Loucy (cell line): ENCODE data around the gene PIGBOS1.

Experiments used
- H2AFZ ChIP-seq: fragments of 200-600 bp; sonication (generic); 2 replicates; pipeline ENCODE4 v1.6.0; 2016; ENCODE audit warnings: antibody characterized with exemption, mild to moderate bottlenecking, low read length, moderate library complexity
- H3F3A ChIP-seq: fragments of 200-600 bp; 2 replicates; pipeline ENCODE4 v1.6.0; 2016; ENCODE audit warnings: antibody characterized with exemption, low read depth, mild to moderate bottlenecking
- H3K27me3 ChIP-seq: fragments of 200-600 bp; sonication (generic); 2 replicates; pipeline ENCODE4 v1.6.1; 2014; ENCODE audit warnings: low read length, mild to moderate bottlenecking; ENCODE audit not compliant: insufficient read depth, poor library complexity, severe bottlenecking
- H3K36me3 ChIP-seq: fragments of 200-600 bp; sonication (generic); 2 replicates; pipeline ENCODE4 v1.6.1; 2016; ENCODE audit warnings: low read length; ENCODE audit not compliant: insufficient read depth
- H3K4me1 ChIP-seq: fragments of 200-600 bp; sonication (generic); 2 replicates; pipeline ENCODE4 v1.5.1; 2014; ENCODE audit warnings: low read length, mild to moderate bottlenecking; ENCODE audit not compliant: insufficient read depth, poor library complexity, severe bottlenecking
- H3K4me2 ChIP-seq: fragments of 200-600 bp; sonication (generic); 2 replicates; pipeline ENCODE4 v1.6.0; 2014; ENCODE audit warnings: antibody characterized with exemption, low read length, low read depth, mild to moderate bottlenecking; ENCODE audit not compliant: poor library complexity, severe bottlenecking
- H3K4me3 ChIP-seq: fragments of 200-600 bp; sonication (generic); 2 replicates; pipeline ENCODE4 v1.5.1; 2014; ENCODE audit warnings: low read length, mild to moderate bottlenecking, mixed read lengths; ENCODE audit not compliant: poor library complexity, severe bottlenecking
- H3K79me2 ChIP-seq: fragments of 200-600 bp; sonication (generic); 2 replicates; pipeline ENCODE4 v1.6.1; 2014; ENCODE audit warnings: low read length; ENCODE audit not compliant: insufficient read depth
- H3K9ac ChIP-seq: fragments of 200-600 bp; sonication (generic); 2 replicates; pipeline ENCODE4 v1.6.0; 2014; ENCODE audit warnings: mild to moderate bottlenecking, low read depth, low read length, moderate library complexity; ENCODE audit not compliant: poor library complexity, severe bottlenecking
- H3K9me2 ChIP-seq: fragments of 200-600 bp; sonication (generic); replicated peaks from 2 replicates; pipeline ENCODE4 v1.6.1; 2016; ENCODE audit warnings: low read depth, low read length, mixed read lengths
- H3K9me3 ChIP-seq: fragments of 200-600 bp; sonication (generic); 2 replicates; pipeline ENCODE4 v1.6.1; 2014; ENCODE audit warnings: mild to moderate bottlenecking, antibody characterized with exemption, low read length, low read depth; ENCODE audit not compliant: insufficient read depth
- H4K20me1 ChIP-seq: fragments of 200-600 bp; sonication (generic); 2 replicates; pipeline ENCODE4 v1.6.0; 2014; ENCODE audit warnings: antibody characterized with exemption, low read length, mild to moderate bottlenecking; ENCODE audit not compliant: insufficient read depth, poor library complexity, severe bottlenecking
- EZH2phosphoT487 ChIP-seq: fragments of 200-600 bp; IDR thresholded peaks from 2 replicates; pipeline ENCODE4 v1.6.1; 2018; ENCODE audit warnings: antibody characterized with exemption, mild to moderate bottlenecking, moderate library complexity, borderline replicate concordance
- TF ChIP-seq, protein P1 (sequence below): fragments of 200-600 bp; sonication (generic); conservative IDR thresholded peaks from 2 replicates; pipeline ENCODE4 v1.5.1; 2014; ENCODE audit warnings: mild to moderate bottlenecking, antibody characterized with exemption, low read length

Gene PIGBOS1

DNA sequence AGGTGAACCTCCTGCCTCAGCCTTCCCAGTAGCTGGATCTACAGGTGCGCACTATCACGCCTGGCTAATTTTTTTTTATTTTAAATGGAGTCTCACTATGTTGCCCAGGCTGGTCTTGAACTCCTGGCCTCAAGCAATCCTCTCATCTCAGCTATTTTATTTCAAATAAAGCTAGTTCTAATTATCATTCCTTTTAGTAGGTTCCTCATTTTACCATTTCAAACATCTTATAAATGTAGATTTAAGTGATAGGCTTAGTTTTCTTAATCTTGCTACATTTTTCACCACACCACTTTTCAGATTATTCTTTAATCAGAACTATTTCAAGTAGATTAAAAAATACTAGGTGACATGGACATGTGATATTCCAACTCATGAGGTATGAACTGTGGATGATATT, 30.4 kb upstream of the PIGBOS1 start:
- H3F3A ChIP-seq, result no peaks in the 10 kb centered on the region
- H3K4me2 ChIP-seq, result no peak overlapping the region
- H3K4me3 ChIP-seq, result no peak overlapping the region
- no peaks in the 10 kb centered on the region for H3K9me2 ChIP-seq
- H3K9me3 ChIP-seq, result no peaks in the 10 kb centered on the region
- H3K79me2 ChIP-seq, result no peaks in the 10 kb centered on the region
- no peaks in the 10 kb centered on the region for H4K20me1 ChIP-seq
- no peak for TF ChIP-seq EZH2phosphoT487
- TF ChIP-seq, protein P1, sequence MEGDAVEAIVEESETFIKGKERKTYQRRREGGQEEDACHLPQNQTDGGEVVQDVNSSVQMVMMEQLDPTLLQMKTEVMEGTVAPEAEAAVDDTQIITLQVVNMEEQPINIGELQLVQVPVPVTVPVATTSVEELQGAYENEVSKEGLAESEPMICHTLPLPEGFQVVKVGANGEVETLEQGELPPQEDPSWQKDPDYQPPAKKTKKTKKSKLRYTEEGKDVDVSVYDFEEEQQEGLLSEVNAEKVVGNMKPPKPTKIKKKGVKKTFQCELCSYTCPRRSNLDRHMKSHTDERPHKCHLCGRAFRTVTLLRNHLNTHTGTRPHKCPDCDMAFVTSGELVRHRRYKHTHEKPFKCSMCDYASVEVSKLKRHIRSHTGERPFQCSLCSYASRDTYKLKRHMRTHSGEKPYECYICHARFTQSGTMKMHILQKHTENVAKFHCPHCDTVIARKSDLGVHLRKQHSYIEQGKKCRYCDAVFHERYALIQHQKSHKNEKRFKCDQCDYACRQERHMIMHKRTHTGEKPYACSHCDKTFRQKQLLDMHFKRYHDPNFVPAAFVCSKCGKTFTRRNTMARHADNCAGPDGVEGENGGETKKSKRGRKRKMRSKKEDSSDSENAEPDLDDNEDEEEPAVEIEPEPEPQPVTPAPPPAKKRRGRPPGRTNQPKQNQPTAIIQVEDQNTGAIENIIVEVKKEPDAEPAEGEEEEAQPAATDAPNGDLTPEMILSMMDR, result no peak
- peaks cover 4% of the 10 kb centered on the region; the same call in 1 of the 2 replicates for H3K36me3 ChIP-seq
- H3K4me1 ChIP-seq, result no peaks in the 10 kb centered on the region
- H3K9ac ChIP-seq, result no peak overlapping the region
- H3K27me3 ChIP-seq, result no peaks in the 10 kb centered on the region
- H2AFZ ChIP-seq, result no peak overlapping the region

DNA sequence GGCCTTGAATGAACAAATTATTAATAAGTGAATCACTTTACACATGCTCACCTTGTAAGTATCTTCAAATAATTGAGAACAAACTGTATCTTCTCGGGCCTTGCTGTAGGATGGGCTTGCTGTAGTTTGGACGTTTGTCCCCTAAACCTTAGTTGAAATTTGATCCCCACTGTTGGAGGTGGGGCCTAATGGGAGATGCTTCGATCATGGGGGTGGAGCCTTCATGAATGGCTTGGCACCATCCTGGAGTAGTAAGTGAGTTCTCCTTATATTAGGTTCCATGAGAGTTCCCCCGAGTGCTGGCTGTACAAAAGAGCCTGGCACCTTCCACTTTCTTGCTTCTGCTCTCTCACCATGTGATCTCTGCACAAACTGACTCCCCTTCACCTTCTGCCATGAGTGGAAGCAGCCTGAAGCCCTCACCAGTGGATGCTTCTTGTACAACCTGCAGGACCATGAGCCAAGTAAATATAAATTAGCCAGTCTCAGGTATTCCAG, 29.4 kb upstream of the PIGBOS1 start:
- no peaks in the 10 kb centered on the region for H3K9me3 ChIP-seq
- no peaks in the 10 kb centered on the region for H3K79me2 ChIP-seq
- H2AFZ ChIP-seq, result no peak overlapping the region
- peaks cover 4% of the 10 kb centered on the region; the same call in 1 of the 2 replicates for H3K36me3 ChIP-seq
- no peak overlapping the region for H3K9ac ChIP-seq
- no peak overlapping the region for H3K4me2 ChIP-seq
- no peaks in the 10 kb centered on the region for H3K9me2 ChIP-seq
- TF ChIP-seq, protein P1, result no peak
- TF ChIP-seq EZH2phosphoT487, result no peak
- no peaks in the 10 kb centered on the region for H3K27me3 ChIP-seq
- H4K20me1 ChIP-seq, result no peaks in the 10 kb centered on the region
- H3F3A ChIP-seq, result no peaks in the 10 kb centered on the region
- no peak overlapping the region for H3K4me3 ChIP-seq
- no peaks in the 10 kb centered on the region for H3K4me1 ChIP-seq

DNA sequence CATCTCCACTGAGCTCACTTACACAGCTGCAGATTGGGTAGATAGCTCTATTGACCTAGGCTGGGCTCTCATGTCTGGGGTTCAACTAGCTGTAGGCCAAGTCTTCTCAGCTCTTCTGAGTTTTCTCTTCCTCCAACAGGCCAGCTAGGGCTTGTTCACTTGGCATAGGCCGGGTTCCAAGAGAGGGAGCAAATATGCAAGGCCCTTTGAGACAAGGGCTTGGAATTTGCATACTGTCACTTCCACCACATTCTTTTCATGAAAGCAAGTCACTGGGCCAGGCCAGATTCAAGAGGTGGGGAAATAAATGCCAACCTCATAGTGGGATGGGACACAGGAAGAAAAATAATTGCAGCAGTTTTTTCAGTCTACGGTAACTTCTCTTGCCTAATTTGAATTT, 25.3 kb upstream of the PIGBOS1 start:
- Histone ChIP-seq H2AFZ (no peak overlapping the region), H3K9me3 (no peaks in the 10 kb centered on the region), H3K4me3 (no peak overlapping the region), H3F3A (no peaks in the 10 kb centered on the region), H3K27me3 (no peaks in the 10 kb centered on the region), H3K4me2 (no peak overlapping the region), H3K9ac (no peak overlapping the region), H3K4me1 (no peaks in the 10 kb centered on the region), H4K20me1 (no peaks in the 10 kb centered on the region), H3K79me2 (no peaks in the 10 kb centered on the region), H3K9me2 (no peaks in the 10 kb centered on the region), H3K36me3 (peaks cover 15% of the 10 kb centered on the region)
- TF ChIP-seq, protein P1, result no peak
- TF ChIP-seq EZH2phosphoT487, result no peak
